Loucy (cell line): ENCODE results near the gene RCAN3.

ENCODE experiments used
- CTCF ChIP-seq: fragments of 200-600 bp; sonication (generic); conservative IDR thresholded peaks from 2 replicates; pipeline ENCODE4 v1.5.1; 2014; ENCODE audit warnings: mild to moderate bottlenecking, antibody characterized with exemption, low read length
- EZH2phosphoT487 ChIP-seq: fragments of 200-600 bp; IDR thresholded peaks from 2 replicates; pipeline ENCODE4 v1.6.1; 2018; ENCODE audit warnings: antibody characterized with exemption, mild to moderate bottlenecking, moderate library complexity, borderline replicate concordance

GRCh38 chr1:24551960-24552571 is 49.4 kb downstream of the RCAN3 start:
- TF ChIP-seq CTCF = no peak
- no peak for TF ChIP-seq EZH2phosphoT487
